Smooth muscle cell (in vitro differentiated cells): ENCODE data around the gene KIF1A. TPM values are rescaled to one million over a fixed set of nuclear protein-coding genes. Genes with fewer than 3 reads are reported as not detected.

ENCODE experiments used
- DNase-seq: peaks from one replicate; lab custom pipeline; 2025; ENCODE audit not compliant: unreplicated experiment; lab: John Stamatoyannopoulos, UW
- H2AFZ ChIP-seq: fragments of 200-600 bp; sonication (generic); 2 replicates; pipeline ENCODE4 v1.6.0; 2016; ENCODE audit warnings: antibody characterized with exemption, low read depth, mild to moderate bottlenecking
- H3F3A ChIP-seq: fragments of 200-600 bp; sonication (generic); 2 replicates; pipeline ENCODE4 v1.6.0; 2017; ENCODE audit warnings: antibody characterized with exemption, low read depth
- H3K27ac ChIP-seq: fragments of 200-600 bp; sonication (generic); 2 replicates; pipeline ENCODE4 v1.5.1; 2016; ENCODE audit warnings: low read depth, mild to moderate bottlenecking
- H3K27me3 ChIP-seq: fragments of 200-600 bp; sonication (generic); 2 replicates; pipeline ENCODE4 v1.6.1; 2016; ENCODE audit warnings: low read depth, mild to moderate bottlenecking
- H3K36me3 ChIP-seq: fragments of 200-600 bp; sonication (generic); 2 replicates; pipeline ENCODE4 v1.5.1; 2016; ENCODE audit warnings: low read depth
- H3K4me1 ChIP-seq: fragments of 200-600 bp; sonication (generic); 2 replicates; pipeline ENCODE4 v1.5.1; 2016; ENCODE audit warnings: low read depth
- H3K4me2 ChIP-seq: fragments of 200-600 bp; sonication (generic); 2 replicates; pipeline ENCODE4 v1.6.0; 2016; ENCODE audit warnings: mild to moderate bottlenecking
- H3K4me3 ChIP-seq: fragments of 200-600 bp; sonication (generic); 2 replicates; pipeline ENCODE4 v1.5.1; 2016; ENCODE audit warnings: mild to moderate bottlenecking
- H3K79me2 ChIP-seq: fragments of 200-600 bp; sonication (generic); 2 replicates; pipeline ENCODE4 v1.6.0; 2016; ENCODE audit warnings: low read depth, mild to moderate bottlenecking
- H3K9ac ChIP-seq: fragments of 200-600 bp; sonication (generic); 2 replicates; pipeline ENCODE4 v1.6.0; 2016; ENCODE audit warnings: low read depth
- H3K9me3 ChIP-seq: fragments of 200-600 bp; sonication (generic); replicated peaks from 2 replicates; pipeline ENCODE4 v1.5.1; 2016; ENCODE audit warnings: low read depth
- H4K20me1 ChIP-seq: fragments of 200-600 bp; sonication (generic); 2 replicates; pipeline ENCODE4 v1.6.0; 2016; ENCODE audit warnings: low read depth
- WGBS: methylation state at CpG from one replicate; pipeline ENCODE4 v1.1.7; 2016; ENCODE audit warnings: low lambda C conversion rate; 5-methylcytosine and 5-hydroxymethylcytosine counted together
- polyA plus RNA-seq: library from polyadenylated mRNA; unstranded; fragments of >200 nt; fragmentation: Nextera tagmentation; extraction: Ambion mirVana; gene quantifications from 2 replicates; pipeline ENCODE4 v1.2.1, GENCODE V29; 2016
- total RNA-seq: library from RNA; depleted of rRNA; stranded (reverse); fragments of >200 nt; gene quantifications from 2 replicates; pipeline ENCODE4 v1.2.3, GENCODE V29; 2014
- TF ChIP-seq, protein P1 (sequence below): fragments of 200-600 bp; sonication (generic); IDR thresholded peaks from 2 replicates; pipeline ENCODE4 v1.5.1; 2017; ENCODE audit warnings: borderline replicate concordance, mild to moderate bottlenecking, antibody characterized with exemption; ENCODE audit not compliant: insufficient read depth, poor library complexity, severe bottlenecking

The KIF1A gene
- total and polyA plus RNA-seq, 2 experiments from 2014 or later, result 4.6 to 8.4 TPM

GRCh38 chr2:240778426-240778825 lies 41.6 kb downstream of the KIF1A start:
- Histone ChIP-seq H3K27me3 (no peaks in the 10 kb centered on the region), H2AFZ (no peak overlapping the region), H3K9me3 (no peaks in the 10 kb centered on the region), H3K4me2 (no peak overlapping the region), H4K20me1 (no peaks in the 10 kb centered on the region), H3K79me2 (no peaks in the 10 kb centered on the region), H3K36me3 (no peaks in the 10 kb centered on the region), H3K4me1 (no peaks in the 10 kb centered on the region), H3K4me3 (no peak overlapping the region), H3F3A (no peaks in the 10 kb centered on the region), H3K9ac (no peak overlapping the region), H3K27ac (no peak overlapping the region)
- TF ChIP-seq, protein P1, sequence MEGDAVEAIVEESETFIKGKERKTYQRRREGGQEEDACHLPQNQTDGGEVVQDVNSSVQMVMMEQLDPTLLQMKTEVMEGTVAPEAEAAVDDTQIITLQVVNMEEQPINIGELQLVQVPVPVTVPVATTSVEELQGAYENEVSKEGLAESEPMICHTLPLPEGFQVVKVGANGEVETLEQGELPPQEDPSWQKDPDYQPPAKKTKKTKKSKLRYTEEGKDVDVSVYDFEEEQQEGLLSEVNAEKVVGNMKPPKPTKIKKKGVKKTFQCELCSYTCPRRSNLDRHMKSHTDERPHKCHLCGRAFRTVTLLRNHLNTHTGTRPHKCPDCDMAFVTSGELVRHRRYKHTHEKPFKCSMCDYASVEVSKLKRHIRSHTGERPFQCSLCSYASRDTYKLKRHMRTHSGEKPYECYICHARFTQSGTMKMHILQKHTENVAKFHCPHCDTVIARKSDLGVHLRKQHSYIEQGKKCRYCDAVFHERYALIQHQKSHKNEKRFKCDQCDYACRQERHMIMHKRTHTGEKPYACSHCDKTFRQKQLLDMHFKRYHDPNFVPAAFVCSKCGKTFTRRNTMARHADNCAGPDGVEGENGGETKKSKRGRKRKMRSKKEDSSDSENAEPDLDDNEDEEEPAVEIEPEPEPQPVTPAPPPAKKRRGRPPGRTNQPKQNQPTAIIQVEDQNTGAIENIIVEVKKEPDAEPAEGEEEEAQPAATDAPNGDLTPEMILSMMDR, result no peak
- no peak for DNase-seq
- 95% methylated on average over 17 of the region's 26 CpGs for WGBS

- H3K9me3 ChIP-seq, result no peaks in the 10 kb centered on the region
- H3K9ac ChIP-seq, result no peak overlapping the region
- H3K27ac ChIP-seq, result no peak overlapping the region
- WGBS, result 96% methylated on average over 38 of the region's 49 CpGs
- H4K20me1 ChIP-seq, result no peaks in the 10 kb centered on the region
- no peak overlapping the region for H3K4me2 ChIP-seq
- H3F3A ChIP-seq, result no peaks in the 10 kb centered on the region
- H2AFZ ChIP-seq, result no peak overlapping the region
- H3K4me1 ChIP-seq, result no peaks in the 10 kb centered on the region
- DNase-seq, result no peak
- TF ChIP-seq, protein P1, result no peak
- no peak overlapping the region for H3K4me3 ChIP-seq
- no peaks in the 10 kb centered on the region for H3K36me3 ChIP-seq
- H3K27me3 ChIP-seq, result no peaks in the 10 kb centered on the region
- no peaks in the 10 kb centered on the region for H3K79me2 ChIP-seq
These were observed 42.4 kb downstream of the KIF1A start for GRCh38 chr2:240777456-240778212.

DNA sequence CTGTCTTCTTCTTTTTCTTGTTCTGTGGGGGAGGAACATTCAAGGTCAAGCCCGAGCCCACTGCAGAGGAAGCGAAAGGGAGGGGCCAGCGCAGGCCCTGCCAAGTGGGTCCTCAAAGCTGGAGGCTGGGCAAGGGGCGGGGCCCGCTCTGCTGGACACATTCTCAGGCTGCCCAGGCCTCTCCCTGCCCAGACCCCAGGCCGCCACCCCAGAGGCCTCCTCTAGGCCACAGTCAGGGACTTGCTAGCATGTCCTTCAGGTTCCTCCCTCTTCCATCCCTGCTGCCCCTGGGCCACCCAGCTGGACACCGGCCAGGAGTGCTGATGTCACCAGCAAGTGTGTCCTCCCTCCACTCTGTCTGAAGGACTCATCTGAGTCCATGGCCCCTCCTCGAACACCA lies 44.1 kb downstream of the KIF1A start:
- H3K27ac ChIP-seq, result no peak overlapping the region
- no peaks in the 10 kb centered on the region for H3K4me1 ChIP-seq
- H3K4me3 ChIP-seq, result no peak overlapping the region
- no peaks in the 10 kb centered on the region for H3K9me3 ChIP-seq
- TF ChIP-seq, protein P1, result no peak
- H3K79me2 ChIP-seq, result no peaks in the 10 kb centered on the region
- DNase-seq, result no peak
- H3F3A ChIP-seq, result no peaks in the 10 kb centered on the region
- H3K27me3 ChIP-seq, result no peaks in the 10 kb centered on the region
- no peak overlapping the region for H3K4me2 ChIP-seq
- no peaks in the 10 kb centered on the region for H4K20me1 ChIP-seq
- no peak overlapping the region for H2AFZ ChIP-seq
- H3K36me3 ChIP-seq, result no peaks in the 10 kb centered on the region
- WGBS, result 86% methylated on average over 7 of the region's 8 CpGs
- no peak overlapping the region for H3K9ac ChIP-seq

GRCh38 chr2:240774856-240775255 lies 45.2 kb downstream of the KIF1A start:
- Histone ChIP-seq H3K9me3 (no peaks in the 10 kb centered on the region), H3F3A (no peaks in the 10 kb centered on the region), H3K27me3 (no peaks in the 10 kb centered on the region), H3K9ac (no peak overlapping the region), H3K79me2 (no peaks in the 10 kb centered on the region), H3K36me3 (no peaks in the 10 kb centered on the region), H3K4me1 (no peaks in the 10 kb centered on the region), H2AFZ (no peak overlapping the region), H3K4me3 (no peak overlapping the region), H3K27ac (no peak overlapping the region), H4K20me1 (no peaks in the 10 kb centered on the region), H3K4me2 (no peak overlapping the region)
- 94% methylated on average over 9 of the region's 9 CpGs for WGBS
- DNase-seq, result no peak
- TF ChIP-seq, protein P1, result no peak
